OCI-LY1 (cell line): ENCODE measurements around the gene KCNG3.

ENCODE experiments used
- EZH2 ChIP-seq: fragments of 200-600 bp; sonication (generic), shearing (Covaris generic); IDR thresholded peaks from 2 replicates; pipeline ENCODE4 v1.8.0; 2017; ENCODE audit warnings: borderline replicate concordance, mixed run types, mild to moderate bottlenecking, antibody characterized with exemption, low read length, moderate library complexity, mixed read lengths
- TF ChIP-seq, protein P1 (sequence below): fragments of 200-600 bp; sonication (generic), shearing (Covaris generic); IDR thresholded peaks from 2 replicates; pipeline ENCODE4 v1.5.1; 2017; ENCODE audit warnings: mild to moderate bottlenecking, antibody characterized with exemption, low read length, moderate library complexity, mixed read lengths

GRCh38 chr2:42463570-42463969 lies 30.2 kb downstream of the KCNG3 start:
- TF ChIP-seq, protein P1, sequence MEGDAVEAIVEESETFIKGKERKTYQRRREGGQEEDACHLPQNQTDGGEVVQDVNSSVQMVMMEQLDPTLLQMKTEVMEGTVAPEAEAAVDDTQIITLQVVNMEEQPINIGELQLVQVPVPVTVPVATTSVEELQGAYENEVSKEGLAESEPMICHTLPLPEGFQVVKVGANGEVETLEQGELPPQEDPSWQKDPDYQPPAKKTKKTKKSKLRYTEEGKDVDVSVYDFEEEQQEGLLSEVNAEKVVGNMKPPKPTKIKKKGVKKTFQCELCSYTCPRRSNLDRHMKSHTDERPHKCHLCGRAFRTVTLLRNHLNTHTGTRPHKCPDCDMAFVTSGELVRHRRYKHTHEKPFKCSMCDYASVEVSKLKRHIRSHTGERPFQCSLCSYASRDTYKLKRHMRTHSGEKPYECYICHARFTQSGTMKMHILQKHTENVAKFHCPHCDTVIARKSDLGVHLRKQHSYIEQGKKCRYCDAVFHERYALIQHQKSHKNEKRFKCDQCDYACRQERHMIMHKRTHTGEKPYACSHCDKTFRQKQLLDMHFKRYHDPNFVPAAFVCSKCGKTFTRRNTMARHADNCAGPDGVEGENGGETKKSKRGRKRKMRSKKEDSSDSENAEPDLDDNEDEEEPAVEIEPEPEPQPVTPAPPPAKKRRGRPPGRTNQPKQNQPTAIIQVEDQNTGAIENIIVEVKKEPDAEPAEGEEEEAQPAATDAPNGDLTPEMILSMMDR = no peak
- no peak for TF ChIP-seq EZH2
